Body of pancreas (tissue), 4 donors: ENCODE measurements around the gene GNB4.

ENCODE experiments used
- CTCF ChIP-seq, 7 experiments: fragments of 450-650 bp in 4 of 7; fragments of 200-600 bp in 3 of 7; sonication (generic) in 3 of 7; IDR thresholded peaks; one replicate each; pipeline ENCODE4 v1.5.1; 2016 to 2019; ENCODE audit warnings: antibody characterized with exemption in 7 of 7
- POLR2A ChIP-seq, 3 donors: fragments of 450-650 bp; IDR thresholded peaks; one replicate each; pipeline ENCODE4 v1.6.1; 2016; ENCODE audit warnings: antibody characterized with exemption in 3 of 3, mild to moderate bottlenecking in 2 of 3

GRCh38 chr3:179416681-179417080 lies 34.6 kb downstream of the GNB4 start:
- TF ChIP-seq CTCF (IDR thresholded peaks at IDR 0.05) (no peak), POLR2A (IDR thresholded peaks at IDR 0.05) (no peak)
